HG02885 (cell line): ENCODE measurements around the gene MREG.
"Not testable (repeated sequence)": the region's sequence is repeated elsewhere in the genome, so short reads cannot be mapped to it uniquely, and the experiment has no call there.

Experiments
- ATAC-seq: cut with Tn5 transposase; IDR thresholded peaks from one replicate; pipeline ENCODE4 v1.9.1; 2021; ENCODE audit warnings: mild to moderate bottlenecking; ENCODE audit not compliant: unreplicated experiment, poor library complexity

Gene MREG

GRCh38 chr2:215997219-215997618 is 16.1 kb downstream of the MREG start:
- no peak for ATAC-seq

DNA sequence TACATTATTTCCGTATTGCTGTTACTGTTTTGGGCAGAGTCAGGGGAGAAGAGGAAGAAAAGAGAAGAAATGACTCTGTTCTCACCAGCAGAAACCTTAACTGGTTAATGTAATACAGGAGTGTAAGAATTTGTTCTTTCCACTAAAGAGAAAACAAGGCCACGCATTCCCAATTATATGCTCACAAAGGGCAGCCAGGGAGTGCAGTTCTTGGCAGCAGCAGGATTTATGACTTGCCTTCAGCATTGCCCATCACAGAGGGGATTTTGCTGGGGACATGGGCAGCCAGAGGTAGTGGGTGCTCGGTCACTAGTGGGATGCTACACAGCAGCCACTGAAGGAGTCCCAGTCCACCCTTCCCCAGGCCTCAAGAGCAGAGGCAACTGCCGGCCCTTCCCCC is 18.4 kb downstream of the MREG start:
- ATAC-seq, result no peak

- ATAC-seq, result not testable (repeated sequence)
Observed at GRCh38 chr2:215988556-215989207, 24.7 kb downstream of the MREG start.

DNA sequence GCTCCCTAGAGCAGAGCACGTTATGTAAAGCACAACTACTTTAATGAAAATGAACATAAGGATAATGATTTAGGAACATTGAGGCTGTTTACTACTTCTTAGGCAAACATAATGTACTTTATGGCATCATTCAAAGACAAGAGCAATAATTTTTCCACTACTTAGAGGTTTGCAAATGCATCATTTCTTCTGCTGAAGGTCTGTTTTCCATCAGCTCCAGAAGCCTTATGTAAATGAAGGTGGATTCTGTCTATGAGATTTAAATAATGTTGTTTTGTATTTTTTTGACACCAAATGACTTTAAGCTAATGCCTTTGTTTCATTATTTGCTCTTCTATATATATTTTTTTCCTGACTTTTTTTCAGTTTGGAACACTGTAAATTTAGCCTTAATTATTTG is 28.1 kb downstream of the MREG start:
- ATAC-seq, result no peak

DNA sequence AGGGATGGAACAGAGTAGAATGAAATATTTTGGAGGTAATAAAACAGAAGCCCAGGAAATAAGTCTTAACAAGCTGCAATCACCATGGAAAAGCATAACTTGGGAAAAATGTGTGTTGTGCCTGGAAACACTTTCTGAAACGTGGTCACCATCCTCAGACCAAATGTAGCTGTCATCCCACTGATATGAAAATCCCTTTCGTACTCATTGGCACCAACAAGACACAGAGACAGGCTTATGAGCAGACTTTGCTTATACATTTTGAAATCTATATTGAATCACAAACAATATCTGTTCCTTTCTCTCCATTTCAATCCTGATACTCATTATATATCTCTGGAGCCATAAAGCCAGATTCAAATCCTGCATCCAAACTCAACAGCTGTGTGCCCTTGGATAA is 28.7 kb downstream of the MREG start:
- no peak for ATAC-seq

GRCh38 chr2:215983581-215984351 is 29.6 kb downstream of the MREG start:
- ATAC-seq, result peak; percentile 63

DNA sequence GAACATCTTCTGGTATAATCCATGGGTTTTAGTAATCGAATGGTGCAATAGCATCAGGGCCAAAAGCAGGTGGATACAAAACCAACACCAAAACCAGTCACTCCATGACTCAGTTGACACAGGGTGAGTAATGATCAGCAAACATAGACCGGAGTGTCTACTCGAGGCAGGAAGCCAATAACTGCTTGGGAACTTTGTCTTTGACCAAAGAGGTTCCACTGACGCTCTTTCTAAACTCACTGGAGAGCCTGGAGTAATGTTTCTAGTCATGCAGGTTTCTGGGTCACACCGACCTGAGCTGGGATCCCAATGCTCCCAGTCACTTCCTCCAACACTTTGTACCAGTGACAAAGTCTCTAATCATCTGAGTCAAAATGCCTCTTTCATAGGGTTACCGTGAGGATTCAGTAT is 30.9 kb downstream of the MREG start:
- peak; percentile 61 for ATAC-seq

DNA sequence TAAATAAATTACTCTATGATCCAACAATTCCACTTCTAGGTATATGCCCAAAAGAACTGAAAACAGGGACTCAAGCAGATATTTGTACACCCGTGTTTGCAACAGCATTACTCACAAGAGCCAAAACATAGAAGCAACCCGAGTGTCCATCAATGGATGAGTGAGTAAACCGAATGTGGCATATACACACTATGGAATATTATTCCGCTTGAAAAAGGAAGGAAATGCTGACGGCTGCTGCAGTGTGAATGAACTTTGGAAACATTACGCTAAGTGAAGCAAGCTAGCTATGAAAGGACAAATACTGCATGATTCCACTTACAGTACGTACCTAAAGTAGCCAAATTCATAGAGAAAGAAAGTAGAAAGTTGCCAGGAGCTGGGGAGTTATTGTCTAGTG is 32.2 kb downstream of the MREG start:
- no peak for ATAC-seq

DNA sequence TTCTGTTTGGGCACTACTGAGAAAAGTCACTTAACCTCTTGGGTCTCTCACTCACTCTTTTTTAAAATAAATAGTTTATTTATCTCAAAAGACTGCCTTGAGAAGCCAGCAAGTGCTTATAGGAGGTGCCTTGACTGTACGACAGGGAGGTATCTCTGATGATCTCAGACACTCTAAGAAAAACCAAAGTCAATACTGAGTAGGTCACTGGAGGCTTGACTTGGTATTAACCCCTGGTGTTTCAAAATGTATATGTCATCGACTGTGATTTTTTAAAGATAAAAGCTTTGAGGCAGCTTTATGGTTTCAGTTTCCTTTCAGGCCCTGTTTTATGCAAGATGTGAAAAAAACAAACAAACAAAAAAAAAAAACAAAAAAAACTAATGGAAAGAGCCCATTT is 33.7 kb downstream of the MREG start:
- ATAC-seq, result peak; percentile 70

GRCh38 chr2:215974700-215975429 is 38.5 kb downstream of the MREG start:
- ATAC-seq, result no peak

- ATAC-seq, result no peak
Observed at GRCh38 chr2:215973954-215974699, 39.2 kb downstream of the MREG start.

- ATAC-seq, result no peak
Observed at GRCh38 chr2:215973145-215973792, 40.1 kb downstream of the MREG start.

GRCh38 chr2:215971671-215972070 is 41.7 kb downstream of the MREG start:
- ATAC-seq, result no peak

DNA sequence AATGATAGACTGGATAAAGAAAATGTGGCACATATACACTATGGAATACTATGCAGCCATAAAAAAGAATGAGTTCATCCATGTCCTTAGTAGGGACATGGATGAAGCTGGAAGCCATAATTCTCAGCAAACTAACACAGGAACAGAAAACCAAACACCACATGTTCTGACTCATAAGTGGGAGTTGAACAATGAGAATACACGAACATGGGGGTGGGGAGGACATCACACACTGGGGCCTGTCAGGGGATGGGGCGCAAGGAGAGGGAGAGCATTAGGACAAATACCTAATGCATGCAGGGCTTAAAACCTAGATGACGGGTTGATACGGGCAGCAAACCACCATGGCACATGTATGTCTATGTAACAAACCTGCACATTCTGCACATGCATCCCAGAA is 42.5 kb downstream of the MREG start:
- not testable (repeated sequence) for ATAC-seq

GRCh38 chr2:215970425-215970824 is 42.9 kb downstream of the MREG start:
- ATAC-seq, result no peak

GRCh38 chr2:215969131-215969841 is 44.1 kb downstream of the MREG start:
- no peak for ATAC-seq

- ATAC-seq, result no peak
Observed at GRCh38 chr2:215968499-215968898, 44.9 kb downstream of the MREG start.

GRCh38 chr2:215967590-215968378 is 45.6 kb downstream of the MREG start:
- no peak for ATAC-seq

DNA sequence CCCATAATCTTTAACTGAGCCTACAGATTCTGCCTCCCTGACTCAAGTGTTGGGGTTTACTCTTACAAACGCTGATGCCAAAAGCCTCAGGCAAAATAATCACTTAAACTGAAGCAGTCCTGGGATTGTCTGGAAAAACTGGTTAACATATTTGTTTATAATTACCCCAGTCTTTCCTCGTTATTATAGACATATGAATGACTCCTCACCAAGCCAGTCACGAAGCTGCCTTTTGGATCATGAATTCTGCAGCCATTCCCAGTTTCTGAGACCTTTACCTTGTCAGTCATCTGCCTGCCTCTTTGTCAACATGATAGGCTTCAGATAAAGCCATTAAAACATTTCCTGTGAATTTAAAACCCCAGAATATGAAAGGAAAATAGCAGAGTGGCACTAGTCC is 46.4 kb downstream of the MREG start:
- ATAC-seq, result no peak
